ENCODE data around the gene HMCN1.

DNA sequence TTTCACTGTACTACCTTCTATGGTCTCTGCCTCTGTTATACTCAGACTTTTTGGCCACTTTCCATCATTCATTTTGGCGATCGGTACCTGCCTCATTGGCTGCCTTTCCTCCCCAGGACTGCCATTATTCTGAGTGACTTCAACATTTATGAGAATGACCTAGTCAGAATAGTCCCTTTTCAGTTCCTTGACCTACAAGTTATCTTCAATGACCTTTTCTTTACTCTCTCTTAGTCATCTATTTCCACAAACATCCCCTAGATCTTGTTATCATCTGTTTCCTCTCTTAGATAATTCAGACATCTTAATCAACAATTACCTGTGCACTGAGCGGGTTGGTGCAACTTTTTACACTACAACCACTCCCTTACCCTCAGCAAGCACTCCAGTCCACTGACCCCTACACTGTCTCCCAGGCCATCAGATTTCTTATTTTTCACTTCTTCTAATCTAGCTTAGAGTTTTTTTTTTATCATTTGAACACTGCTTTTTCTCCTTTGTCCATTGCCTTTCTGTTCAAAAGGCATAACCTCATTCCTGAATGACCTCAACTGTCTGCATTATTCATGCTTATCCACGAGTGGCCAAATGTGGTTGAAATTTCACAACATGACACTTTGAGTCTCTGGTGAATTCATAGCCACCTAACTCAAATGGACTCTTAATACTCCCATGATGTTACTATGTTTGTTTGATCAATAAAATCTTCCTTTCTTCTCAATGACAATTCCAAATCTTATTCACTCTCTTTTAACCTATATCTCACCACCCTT, 112.7 kb downstream of the HMCN1 start:
- TF ChIP-seq, protein P1, sequence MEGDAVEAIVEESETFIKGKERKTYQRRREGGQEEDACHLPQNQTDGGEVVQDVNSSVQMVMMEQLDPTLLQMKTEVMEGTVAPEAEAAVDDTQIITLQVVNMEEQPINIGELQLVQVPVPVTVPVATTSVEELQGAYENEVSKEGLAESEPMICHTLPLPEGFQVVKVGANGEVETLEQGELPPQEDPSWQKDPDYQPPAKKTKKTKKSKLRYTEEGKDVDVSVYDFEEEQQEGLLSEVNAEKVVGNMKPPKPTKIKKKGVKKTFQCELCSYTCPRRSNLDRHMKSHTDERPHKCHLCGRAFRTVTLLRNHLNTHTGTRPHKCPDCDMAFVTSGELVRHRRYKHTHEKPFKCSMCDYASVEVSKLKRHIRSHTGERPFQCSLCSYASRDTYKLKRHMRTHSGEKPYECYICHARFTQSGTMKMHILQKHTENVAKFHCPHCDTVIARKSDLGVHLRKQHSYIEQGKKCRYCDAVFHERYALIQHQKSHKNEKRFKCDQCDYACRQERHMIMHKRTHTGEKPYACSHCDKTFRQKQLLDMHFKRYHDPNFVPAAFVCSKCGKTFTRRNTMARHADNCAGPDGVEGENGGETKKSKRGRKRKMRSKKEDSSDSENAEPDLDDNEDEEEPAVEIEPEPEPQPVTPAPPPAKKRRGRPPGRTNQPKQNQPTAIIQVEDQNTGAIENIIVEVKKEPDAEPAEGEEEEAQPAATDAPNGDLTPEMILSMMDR (conservative IDR thresholded peaks at IDR 0.05 in 1 of 2, IDR thresholded peaks at IDR 0.05 in 1 of 2; ENCODE audit: extremely low read depth in 1 of 2, insufficient read depth in 1 of 2, low read depth in 1 of 2, low read length in 2 of 2), result no peak
- no peak for TF ChIP-seq EZH2 (IDR thresholded peaks at IDR 0.05; ENCODE audit: borderline replicate concordance, low read length)

Measured in mammary epithelial cell (primary cell).